Tibial artery (tissue), 4 donors: Measurements from ENCODE around the gene GBA3.

Source experiments
- DNase-seq, 2 donors: peaks; one replicate each; pipeline ENCODE4 v3.0.0-alpha.2; 2019
- H3K27ac ChIP-seq, 2 donors: fragments of 200-600 bp; sonication (generic) in 1 of 2; 1 replicate in 1 of 2; 2 replicates in 1 of 2; pipeline ENCODE4 v1.5.1; 2018 to 2019; ENCODE audit warnings: mild to moderate bottlenecking in 1 of 2
- H3K27me3 ChIP-seq, 2 donors: fragments of 200-600 bp; sonication (generic) in 1 of 2; one replicate each; pipeline versions ENCODE4 v1.5.1 to v1.6.0; 2016 to 2019
- H3K36me3 ChIP-seq, 3 donors: fragments of 200-600 bp; sonication (generic) in 2 of 3; one replicate each; pipeline ENCODE4 v1.5.1; 2016 to 2019; ENCODE audit warnings: mild to moderate bottlenecking in 2 of 3
- H3K4me1 ChIP-seq, 4 donors: fragments of 200-600 bp; sonication (generic) in 2 of 4; 1 replicate in 3 of 4; 2 replicates in 1 of 4; pipeline ENCODE4 v1.5.1; 2016 to 2019
- H3K4me3 ChIP-seq, 2 donors: fragments of 200-600 bp; sonication (generic) in 1 of 2; 1 replicate in 1 of 2; 2 replicates in 1 of 2; pipeline ENCODE4 v1.5.1; 2018 to 2019; ENCODE audit warnings: mild to moderate bottlenecking in 2 of 2
- H3K9me3 ChIP-seq, 3 donors: fragments of 200-600 bp; sonication (generic) in 1 of 3; one replicate each; pipeline ENCODE4 v1.5.1; 2016 to 2019
- intact Hi-C: fragments of 100-400 bp; cut with DNase I; formaldehyde crosslinking; loops from one replicate; pipeline ENCODE4 v1.15.0; 2023; ENCODE audit warnings: low total_unique reads
- TF ChIP-seq, protein P1 (sequence below), 2 experiments: fragments of 200-600 bp in 1 of 2; fragments of 450-650 bp in 1 of 2; IDR thresholded peaks; one replicate each; pipeline ENCODE4 v1.5.1; 2017 to 2019; ENCODE audit warnings: antibody characterized with exemption in 2 of 2, mild to moderate bottlenecking in 1 of 2, moderate library complexity in 1 of 2

GBA3 gene

DNA sequence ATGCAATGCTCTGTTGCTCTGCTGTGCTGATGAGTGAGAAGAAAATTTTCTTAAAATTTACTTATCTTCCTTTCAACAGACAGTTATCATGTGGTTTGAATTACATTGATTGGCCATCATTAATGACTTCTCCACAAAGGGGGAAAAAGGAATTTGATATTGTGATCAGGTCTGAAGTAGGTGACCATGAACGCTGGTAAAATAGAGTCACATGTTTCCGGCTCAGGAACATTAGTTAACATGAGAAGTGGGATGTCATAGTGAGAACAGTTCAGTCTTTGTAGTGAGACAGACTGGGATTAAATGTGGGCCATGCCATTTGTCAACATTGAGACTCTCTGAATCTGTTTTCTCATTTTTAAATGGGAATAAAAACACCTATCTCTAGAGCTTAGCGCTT lies 50.6 kb downstream of the GBA3 start:
- TF ChIP-seq, protein P1, sequence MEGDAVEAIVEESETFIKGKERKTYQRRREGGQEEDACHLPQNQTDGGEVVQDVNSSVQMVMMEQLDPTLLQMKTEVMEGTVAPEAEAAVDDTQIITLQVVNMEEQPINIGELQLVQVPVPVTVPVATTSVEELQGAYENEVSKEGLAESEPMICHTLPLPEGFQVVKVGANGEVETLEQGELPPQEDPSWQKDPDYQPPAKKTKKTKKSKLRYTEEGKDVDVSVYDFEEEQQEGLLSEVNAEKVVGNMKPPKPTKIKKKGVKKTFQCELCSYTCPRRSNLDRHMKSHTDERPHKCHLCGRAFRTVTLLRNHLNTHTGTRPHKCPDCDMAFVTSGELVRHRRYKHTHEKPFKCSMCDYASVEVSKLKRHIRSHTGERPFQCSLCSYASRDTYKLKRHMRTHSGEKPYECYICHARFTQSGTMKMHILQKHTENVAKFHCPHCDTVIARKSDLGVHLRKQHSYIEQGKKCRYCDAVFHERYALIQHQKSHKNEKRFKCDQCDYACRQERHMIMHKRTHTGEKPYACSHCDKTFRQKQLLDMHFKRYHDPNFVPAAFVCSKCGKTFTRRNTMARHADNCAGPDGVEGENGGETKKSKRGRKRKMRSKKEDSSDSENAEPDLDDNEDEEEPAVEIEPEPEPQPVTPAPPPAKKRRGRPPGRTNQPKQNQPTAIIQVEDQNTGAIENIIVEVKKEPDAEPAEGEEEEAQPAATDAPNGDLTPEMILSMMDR (IDR thresholded peaks at IDR 0.05), result no peak
- DNase-seq, result no peak
- intact Hi-C loops, result no loop called here
- Histone ChIP-seq H3K4me3 (no peak overlapping the region), H3K36me3 (no peaks in the 10 kb centered on the region), H3K4me1 (no peaks in the 10 kb centered on the region), H3K27me3 (no peaks in the 10 kb centered on the region), H3K27ac (no peak overlapping the region), H3K9me3 (no peaks in the 10 kb centered on the region)

DNA sequence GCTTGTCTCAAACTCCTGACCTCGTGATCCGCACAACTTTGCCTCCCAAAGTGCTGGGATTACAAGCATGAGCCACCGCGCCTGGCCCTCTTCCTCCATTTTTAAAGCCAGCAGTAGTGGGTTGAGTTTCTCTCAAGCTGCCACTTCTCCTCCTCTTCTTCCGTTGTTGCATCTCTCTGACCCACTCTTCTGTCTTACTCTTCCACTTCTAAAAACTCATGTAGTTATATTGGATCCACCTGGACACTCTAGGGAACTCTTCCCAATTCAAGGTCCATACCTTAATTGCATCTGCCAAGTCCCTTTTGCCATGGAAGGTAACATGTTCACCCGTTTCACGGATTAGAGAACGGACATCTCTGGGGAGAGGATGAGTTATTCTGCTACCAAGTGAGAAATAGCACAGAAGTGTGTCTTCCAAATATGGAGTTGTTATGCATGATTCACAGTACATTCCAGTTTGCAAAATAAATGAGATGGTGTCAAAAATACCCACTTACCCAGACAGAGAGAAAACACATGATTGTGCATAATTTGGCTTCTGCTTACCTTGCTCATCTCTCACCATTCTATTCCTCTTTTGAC lies 51.8 kb downstream of the GBA3 start:
- no peaks in the 10 kb centered on the region for H3K27me3 ChIP-seq
- intact Hi-C loops, result no loop called here
- no peak overlapping the region for H3K4me3 ChIP-seq
- H3K9me3 ChIP-seq, result no peaks in the 10 kb centered on the region
- H3K4me1 ChIP-seq, result no peaks in the 10 kb centered on the region
- no peaks in the 10 kb centered on the region for H3K36me3 ChIP-seq
- H3K27ac ChIP-seq, result no peak overlapping the region
- TF ChIP-seq, protein P1 (IDR thresholded peaks at IDR 0.05), result no peak
- no peak for DNase-seq

DNA sequence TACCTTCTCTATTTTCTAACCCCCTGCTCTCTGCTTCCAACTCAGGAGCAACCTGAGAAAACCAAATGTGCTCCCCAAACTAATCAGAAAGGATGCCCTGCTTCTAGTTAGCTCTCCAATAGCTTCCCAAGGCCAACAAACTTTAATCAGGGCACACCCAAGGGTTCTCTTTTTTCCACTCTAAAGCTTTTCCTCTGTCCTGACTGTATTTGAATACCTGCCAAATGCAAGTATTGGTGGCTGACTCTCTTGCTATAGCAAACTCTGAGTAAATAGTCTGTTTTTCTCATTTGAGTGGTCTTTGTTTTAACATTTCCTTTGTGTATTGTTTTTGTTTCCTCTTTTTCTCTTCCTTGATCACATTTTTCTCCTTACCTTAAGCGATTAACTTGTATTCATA lies 52.5 kb downstream of the GBA3 start:
- H3K4me1 ChIP-seq, result no peaks in the 10 kb centered on the region
- TF ChIP-seq, protein P1 (IDR thresholded peaks at IDR 0.05), result no peak
- no peak overlapping the region for H3K27ac ChIP-seq
- no peaks in the 10 kb centered on the region for H3K9me3 ChIP-seq
- H3K36me3 ChIP-seq, result no peaks in the 10 kb centered on the region
- no peak overlapping the region for H3K4me3 ChIP-seq
- H3K27me3 ChIP-seq, result no peaks in the 10 kb centered on the region
- intact Hi-C loops, result no loop called here
- DNase-seq, result no peak

DNA sequence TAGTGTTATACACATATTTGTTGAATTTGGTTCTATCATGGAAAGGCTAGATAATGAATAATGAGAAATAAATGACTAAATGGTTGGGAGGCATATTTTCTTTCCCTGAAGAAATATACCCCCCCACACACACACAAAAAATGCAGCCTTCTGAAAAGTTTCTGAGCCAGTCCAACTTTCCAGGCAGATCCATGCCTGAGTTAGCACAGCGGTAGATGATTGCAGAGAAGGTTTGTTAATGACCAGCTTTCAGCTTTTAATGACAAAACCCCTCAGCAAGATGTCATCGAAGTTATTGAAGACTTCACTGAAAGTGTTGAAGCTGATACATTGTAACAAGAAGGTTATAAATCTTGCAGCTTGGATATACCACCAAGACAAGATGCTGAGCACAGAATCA lies 61.4 kb downstream of the GBA3 start:
- Histone ChIP-seq H3K9me3 (no peaks in the 10 kb centered on the region), H3K4me1 (no peaks in the 10 kb centered on the region), H3K4me3 (no peak overlapping the region), H3K27me3 (no peaks in the 10 kb centered on the region), H3K36me3 (no peaks in the 10 kb centered on the region), H3K27ac (no peak overlapping the region)
- TF ChIP-seq, protein P1 (IDR thresholded peaks at IDR 0.05), result no peak
- intact Hi-C loops, result no loop called here
- no peak for DNase-seq

DNA sequence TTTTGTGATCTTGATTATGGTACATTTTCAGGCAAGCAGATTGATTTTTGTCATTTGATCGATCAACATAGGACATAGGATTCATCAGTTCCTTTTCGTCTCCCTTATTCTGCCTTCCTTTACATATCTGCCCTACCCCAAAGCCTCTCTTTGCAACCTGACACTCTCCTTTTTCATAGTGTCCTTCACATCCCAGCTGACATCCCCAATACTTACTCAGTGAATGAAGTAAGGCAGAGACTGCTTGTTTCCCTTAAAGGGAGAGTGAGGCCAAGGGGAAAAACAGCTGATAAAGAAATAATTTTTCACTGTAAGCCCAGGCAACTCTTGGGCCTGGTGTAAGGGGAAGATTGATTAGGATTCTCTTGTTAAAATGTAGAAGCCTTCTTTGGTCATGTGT lies 69.8 kb downstream of the GBA3 start:
- no peaks in the 10 kb centered on the region for H3K27me3 ChIP-seq
- H3K27ac ChIP-seq, result no peak overlapping the region
- no peaks in the 10 kb centered on the region for H3K4me1 ChIP-seq
- no peak overlapping the region for H3K4me3 ChIP-seq
- H3K9me3 ChIP-seq, result no peaks in the 10 kb centered on the region
- TF ChIP-seq, protein P1 (IDR thresholded peaks at IDR 0.05), result no peak
- DNase-seq, result no peak
- H3K36me3 ChIP-seq, result no peaks in the 10 kb centered on the region
- intact Hi-C loops, result no loop called here

DNA sequence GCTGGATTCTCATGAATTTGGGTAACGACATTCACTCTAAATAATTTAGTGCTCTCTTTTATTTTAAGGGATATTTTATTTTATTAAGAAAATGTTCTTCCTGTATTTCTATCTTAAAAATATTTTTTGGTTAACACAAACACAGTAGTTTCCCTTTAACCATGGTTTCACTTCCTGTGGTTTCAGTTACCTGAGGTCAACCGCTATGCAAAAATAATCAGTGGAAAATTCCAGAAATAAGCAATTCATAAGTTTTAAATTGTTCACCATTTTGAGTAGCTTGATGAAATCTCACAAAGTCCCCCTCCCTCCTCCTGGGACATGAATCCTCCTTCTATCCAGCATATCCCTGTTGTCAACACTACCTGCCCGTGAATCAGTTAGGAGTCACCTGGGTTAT lies 71.4 kb downstream of the GBA3 start:
- Histone ChIP-seq H3K4me3 (no peak overlapping the region), H3K36me3 (no peaks in the 10 kb centered on the region), H3K4me1 (no peaks in the 10 kb centered on the region), H3K27me3 (no peaks in the 10 kb centered on the region), H3K27ac (no peak overlapping the region), H3K9me3 (no peaks in the 10 kb centered on the region)
- TF ChIP-seq, protein P1 (IDR thresholded peaks at IDR 0.05), result no peak
- intact Hi-C loops, result no loop called here
- DNase-seq, result no peak
